Measurements from ENCODE around the gene RTF2. TPM values are rescaled to one million over a fixed set of nuclear protein-coding genes. Genes with fewer than 3 reads are reported as not detected.
"Not testable (repeated sequence)": the region's sequence is repeated elsewhere in the genome, so short reads cannot be mapped to it uniquely, and the experiment has no call there.

Gene RTF2
- total and polyA plus RNA-seq, 4 experiments from 2014 or later, result 66.0 to 129 (median 94.9) TPM

DNA sequence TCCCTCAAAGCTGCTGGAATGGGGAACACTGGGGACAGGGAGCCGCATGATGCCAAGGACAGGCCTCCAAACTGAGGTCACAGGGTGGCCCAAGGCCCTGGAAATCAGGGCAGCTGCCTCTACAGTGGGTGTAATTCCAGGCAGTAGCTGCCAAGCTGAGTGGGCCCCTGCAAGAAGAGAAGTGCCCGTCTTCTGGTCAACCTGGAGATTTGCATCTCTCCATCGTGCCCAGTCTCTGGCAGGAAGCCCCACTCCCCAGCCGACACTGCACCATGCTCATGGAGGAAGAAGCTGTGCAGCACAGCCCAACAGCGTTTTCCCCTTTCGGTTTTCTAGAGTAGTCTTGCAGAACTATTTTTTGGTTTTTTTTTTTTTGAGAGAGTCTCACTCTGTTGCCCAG is 53.9 kb downstream of the RTF2 start:
- peaks cover 3 to 51% (median 27%) of the 10 kb centered on the region in 8 donors for H3K9me3 Mint-ChIP-seq

DNA sequence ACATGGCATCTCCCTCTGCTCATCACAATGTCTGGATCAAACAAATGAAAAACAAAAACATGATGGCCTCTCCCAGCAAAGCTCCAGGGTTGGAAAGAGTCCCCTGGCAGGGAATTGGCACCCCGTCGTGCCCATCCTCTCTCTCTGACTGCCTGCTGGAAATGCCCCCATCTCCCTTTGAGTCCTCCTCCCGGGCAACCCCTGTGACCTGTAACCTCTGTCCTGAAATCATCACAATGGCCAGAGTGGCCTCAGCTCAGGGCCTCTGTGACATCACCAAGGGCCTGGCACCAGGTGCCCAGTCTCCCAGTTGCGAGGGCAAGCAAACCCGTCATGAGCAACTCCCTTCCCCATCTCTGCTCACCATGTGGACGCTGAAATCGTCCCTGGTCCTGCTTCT is 56.0 kb downstream of the RTF2 start, which contains the start of gene FAM209A:
Gene FAM209A, plus strand, starts transcription at position 301 of the 400 bp plus-strand sequence. Its CDS starts 65 bp downstream, at position 366.
- DNase-seq; H3K4me3 ChIP-seq (ENCODE audit: low read length in 2 of 2); intact Hi-C loops (cut with micrococcal nuclease); CTCF ChIA-PET (ENCODE audit: partially characterized antibody); H3K27me3 Mint-ChIP-seq; H3K27ac ChIP-seq (ENCODE audit: low read depth, low read length); H3K27me3 ChIP-seq (ENCODE audit: insufficient read depth, low read length); H3K36me3 ChIP-seq (ENCODE audit: insufficient read depth, low read length): not testable (repeated sequence)
- Mint-ChIP-seq H3K4me1 (peaks cover 3 to 23% (median 13%) of the 10 kb centered on the region in 4 donors), H3K36me3 (peaks cover 23 to 28% of the 10 kb centered on the region in 2 donors), H3K4me3 (peak within 1 kb of the TSS in 1 of 8 donors; percentile 42), H3K9me3 (peaks cover 0 to 36% (median 19%) of the 10 kb centered on the region in 8 donors), H3K27ac (peak within 1 kb of the TSS in 1 of 7 donors; percentile 3)
- H3K9me3 ChIP-seq (ENCODE audit: control insufficient read depth in 1 of 2, low read length in 2 of 2), result peaks cover 0 to 14% of the 10 kb centered on the region in 2 donors
- POLR2A ChIA-PET (ENCODE audit: partially characterized antibody), result interaction anchor here (1.2 kb wide), 1 partner anchor 8 kb away, joined by 3 read pairs; no protein-coding TSS in a partner anchor
- H3K4me1 ChIP-seq (ENCODE audit: insufficient read depth, low read length), result peaks cover 19% of the 10 kb centered on the region

More for the DNA sequence above, 53.9 kb downstream of the RTF2 start:
- Mint-ChIP-seq H3K4me1 (peaks cover 3 to 23% (median 13%) of the 10 kb centered on the region in 4 donors), H3K36me3 (peaks cover 42 to 50% of the 10 kb centered on the region in 2 donors), H3K27me3 (no peaks in the 10 kb centered on the region), H3K4me3 (peak overlapping the region in 1 of 8 donors; percentile 38), H3K27ac (peak overlapping the region in 3 of 7 donors; percentile 23 to 85 (median 31))
- DNase-seq, result no peak
- H3K4me1 ChIP-seq (ENCODE audit: insufficient read depth, low read length), result peaks cover 19% of the 10 kb centered on the region
- no peaks in the 10 kb centered on the region for H3K27me3 ChIP-seq (ENCODE audit: insufficient read depth, low read length)
- H3K4me3 ChIP-seq (ENCODE audit: low read length in 2 of 2), result no peak overlapping the region
- CTCF ChIA-PET (ENCODE audit: partially characterized antibody), result no interaction called here
- H3K36me3 ChIP-seq (ENCODE audit: insufficient read depth, low read length), result peaks cover 28% of the 10 kb centered on the region
- intact Hi-C loops (cut with micrococcal nuclease), result no loop called here
- peaks cover 0 to 14% of the 10 kb centered on the region in 2 donors for H3K9me3 ChIP-seq (ENCODE audit: control insufficient read depth in 1 of 2, low read length in 2 of 2)
- POLR2A ChIA-PET (ENCODE audit: partially characterized antibody), result interaction anchor here (1.3 kb wide), 1 partner anchor 130 kb away, joined by 5 read pairs; the partner anchor contains the start of genes AURKA and CSTF1
- no peak overlapping the region for H3K27ac ChIP-seq (ENCODE audit: low read depth, low read length)

DNA sequence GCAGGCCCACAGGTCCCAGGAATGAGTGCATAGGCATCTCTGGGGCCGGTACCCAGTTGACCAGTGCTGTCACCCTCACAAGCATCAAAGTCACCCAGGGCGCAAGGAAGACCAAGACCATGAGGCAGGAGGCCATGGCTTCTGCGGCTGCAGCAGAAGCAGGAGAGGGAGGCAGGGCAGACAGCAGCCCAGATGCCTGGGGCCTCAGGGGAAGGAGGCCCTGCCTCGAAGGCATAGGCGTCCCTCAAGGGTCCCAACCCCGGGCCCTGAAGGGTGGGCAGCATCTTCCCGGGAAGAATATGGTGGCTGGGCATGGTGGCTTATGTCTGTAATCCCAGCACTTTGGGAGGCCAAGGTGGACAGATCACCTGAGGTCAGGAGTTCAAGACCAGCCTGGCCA is 59.1 kb downstream of the RTF2 start:
- Histone ChIP-seq H3K36me3 (ENCODE audit: insufficient read depth, low read length) (no peaks in the 10 kb centered on the region), H3K27me3 (ENCODE audit: insufficient read depth, low read length) (no peaks in the 10 kb centered on the region), H3K4me3 (ENCODE audit: low read length in 2 of 2) (no peak overlapping the region), H3K9me3 (ENCODE audit: control insufficient read depth in 1 of 2, low read length in 2 of 2) (no peaks in the 10 kb centered on the region), H3K27ac (ENCODE audit: low read depth, low read length) (no peak overlapping the region), H3K4me1 (ENCODE audit: insufficient read depth, low read length) (peaks cover 14% of the 10 kb centered on the region)
- Mint-ChIP-seq H3K36me3 (peaks cover 3 to 4% of the 10 kb centered on the region in 2 donors), H3K27me3 (no peaks in the 10 kb centered on the region), H3K4me3 (no peak overlapping the region), H3K9me3 (peaks cover 0 to 9% (median 0%) of the 10 kb centered on the region in 8 donors), H3K4me1 (peaks cover 3 to 13% (median 9%) of the 10 kb centered on the region in 4 donors), H3K27ac (no peak overlapping the region)
- ChIA-PET CTCF (ENCODE audit: partially characterized antibody) (no interaction called here), POLR2A (ENCODE audit: partially characterized antibody) (no interaction called here)
- no peak for DNase-seq
- intact Hi-C loops (cut with micrococcal nuclease), result no loop called here

DNA sequence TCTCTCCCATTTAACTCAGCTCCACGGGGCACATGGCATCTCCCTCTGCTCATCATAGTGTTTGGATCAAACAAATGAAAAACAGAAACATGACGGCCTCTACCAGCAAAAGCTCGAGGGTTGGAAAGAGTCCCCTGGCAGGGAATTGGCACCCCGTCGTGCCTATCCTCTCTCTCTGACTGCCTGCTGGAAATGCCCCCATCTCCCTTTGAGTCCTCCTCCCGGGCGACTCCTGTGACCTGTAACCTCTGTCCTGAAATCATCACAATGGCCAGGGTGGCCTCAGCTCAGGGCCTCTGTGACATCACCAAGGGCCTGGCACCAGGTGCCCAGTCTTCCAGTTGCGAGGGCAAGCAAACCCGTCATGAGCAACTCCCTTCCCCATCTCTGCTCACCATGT is 64.5 kb downstream of the RTF2 start, which contains the start of gene FAM209B:
Gene FAM209B, plus strand, starts transcription at position 301 of the 400 bp plus-strand sequence. Its CDS starts 96 bp downstream, at position 397.
- CTCF ChIA-PET (ENCODE audit: partially characterized antibody), result interaction anchor here (0.9 kb wide), 1 partner anchor 17 kb away, joined by 3 read pairs; no protein-coding TSS in a partner anchor
- H3K4me1 ChIP-seq (ENCODE audit: insufficient read depth, low read length); H3K9me3 ChIP-seq (ENCODE audit: control insufficient read depth in 1 of 2, low read length in 2 of 2); DNase-seq; POLR2A ChIA-PET (ENCODE audit: partially characterized antibody); H3K27ac ChIP-seq (ENCODE audit: low read depth, low read length); intact Hi-C loops (cut with micrococcal nuclease); H3K4me3 ChIP-seq (ENCODE audit: low read length in 2 of 2); H3K4me3 Mint-ChIP-seq; H3K36me3 ChIP-seq (ENCODE audit: insufficient read depth, low read length); H3K27ac Mint-ChIP-seq; H3K27me3 Mint-ChIP-seq; H3K27me3 ChIP-seq (ENCODE audit: insufficient read depth, low read length); H3K9me3 Mint-ChIP-seq; H3K4me1 Mint-ChIP-seq: not testable (repeated sequence)
- H3K36me3 Mint-ChIP-seq, result peaks cover 0 to 13% of the 10 kb centered on the region in 2 donors

DNA sequence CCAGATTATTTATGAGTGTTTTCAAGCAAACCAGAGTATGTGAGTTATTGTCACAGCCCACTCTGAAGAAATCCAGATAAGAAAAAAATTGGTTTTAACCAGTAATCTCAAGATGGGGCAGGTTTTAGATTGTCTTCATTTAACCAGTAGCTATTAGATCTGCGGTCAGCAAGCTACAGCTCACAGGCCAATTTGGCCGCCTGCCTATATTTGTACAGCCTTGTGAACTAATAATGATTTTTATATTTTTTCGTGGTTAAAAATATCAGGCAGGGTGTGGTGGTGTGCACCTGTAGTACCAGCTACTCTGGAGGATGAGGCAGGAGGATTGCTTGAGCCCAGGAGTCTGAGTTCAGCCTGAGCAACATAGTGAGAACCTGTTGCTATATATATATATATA is 69.6 kb downstream of the RTF2 start:
- intact Hi-C loops (cut with micrococcal nuclease), result no loop called here
- POLR2A ChIA-PET (ENCODE audit: partially characterized antibody), result no interaction called here
- H3K27me3 Mint-ChIP-seq, result no peaks in the 10 kb centered on the region
- Histone ChIP-seq H3K27ac (ENCODE audit: low read depth, low read length) (no peak overlapping the region), H3K36me3 (ENCODE audit: insufficient read depth, low read length) (no peaks in the 10 kb centered on the region), H3K9me3 (ENCODE audit: control insufficient read depth in 1 of 2, low read length in 2 of 2) (no peaks in the 10 kb centered on the region), H3K27me3 (ENCODE audit: insufficient read depth, low read length) (no peaks in the 10 kb centered on the region), H3K4me3 (ENCODE audit: low read length in 2 of 2) (no peak overlapping the region), H3K4me1 (ENCODE audit: insufficient read depth, low read length) (no peaks in the 10 kb centered on the region)
- H3K36me3 Mint-ChIP-seq, result peaks cover 0 to 10% of the 10 kb centered on the region in 2 donors
- peaks cover 0 to 3% (median 0%) of the 10 kb centered on the region in 4 donors for H3K4me1 Mint-ChIP-seq
- H3K4me3 Mint-ChIP-seq, result no peak overlapping the region
- CTCF ChIA-PET (ENCODE audit: partially characterized antibody), result no interaction called here
- peak overlapping the region in 1 of 7 donors; percentile 61 for H3K27ac Mint-ChIP-seq
- DNase-seq, result no peak
- no peaks in the 10 kb centered on the region for H3K9me3 Mint-ChIP-seq

DNA sequence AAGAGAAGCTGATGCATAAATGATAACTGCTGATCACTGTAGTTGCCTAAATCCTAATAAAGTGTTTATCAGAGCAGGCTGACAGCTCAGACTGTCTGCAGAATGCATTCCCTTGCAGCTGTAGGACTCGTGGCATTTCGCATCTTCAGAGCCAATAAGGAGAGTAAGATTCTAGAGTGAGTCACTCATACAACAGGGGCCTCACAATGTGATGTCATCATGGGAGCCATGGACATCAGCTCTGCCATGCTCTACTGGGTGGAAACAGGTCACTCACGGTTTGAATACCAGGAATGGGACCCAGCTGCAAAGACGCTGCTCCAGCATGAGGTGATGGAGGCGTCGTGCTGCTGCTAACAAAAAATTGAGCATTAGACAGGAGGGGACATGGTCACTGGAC is 72.0 kb downstream of the RTF2 start:
- H3K4me3 Mint-ChIP-seq, result no peak overlapping the region

DNA sequence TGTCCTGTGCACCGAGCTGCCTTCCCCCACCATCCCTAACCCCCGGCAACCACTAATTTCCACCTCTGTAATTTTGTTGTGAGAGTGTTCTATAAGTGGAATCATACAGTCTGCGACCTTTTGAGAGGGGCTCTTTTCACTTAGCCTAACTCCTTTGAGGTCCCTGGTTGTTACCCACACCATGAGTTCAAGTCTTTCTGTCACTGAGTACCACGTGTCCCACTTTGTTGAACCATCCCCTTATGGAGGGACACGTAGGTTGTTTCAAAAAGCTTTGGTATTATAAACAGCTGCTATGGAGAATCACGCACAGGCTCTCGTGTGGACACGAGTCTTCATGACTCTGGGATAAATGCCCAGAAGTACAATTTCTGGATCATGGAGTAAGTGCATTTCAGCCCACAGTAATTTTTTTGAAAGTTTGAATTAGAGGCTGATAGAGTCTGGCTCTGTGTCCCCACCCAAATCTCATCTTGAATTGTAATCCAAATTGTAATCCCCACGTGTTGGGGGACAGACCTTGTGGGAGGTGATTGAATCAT is 74.1 kb downstream of the RTF2 start:
- no peak overlapping the region for H3K4me3 Mint-ChIP-seq
- ChIA-PET POLR2A (ENCODE audit: partially characterized antibody) (no interaction called here), CTCF (ENCODE audit: partially characterized antibody) (no interaction called here)
- Histone ChIP-seq H3K4me3 (ENCODE audit: low read length in 2 of 2) (no peak overlapping the region), H3K4me1 (ENCODE audit: insufficient read depth, low read length) (no peaks in the 10 kb centered on the region), H3K36me3 (ENCODE audit: insufficient read depth, low read length) (no peaks in the 10 kb centered on the region), H3K27ac (ENCODE audit: low read depth, low read length) (no peak overlapping the region), H3K9me3 (ENCODE audit: control insufficient read depth in 1 of 2, low read length in 2 of 2) (no peaks in the 10 kb centered on the region), H3K27me3 (ENCODE audit: insufficient read depth, low read length) (no peaks in the 10 kb centered on the region)
- H3K27me3 Mint-ChIP-seq, result no peaks in the 10 kb centered on the region
- intact Hi-C loops (cut with micrococcal nuclease), result no loop called here
- no peaks in the 10 kb centered on the region for H3K9me3 Mint-ChIP-seq
- H3K4me1 Mint-ChIP-seq, result peaks cover 0 to 3% (median 0%) of the 10 kb centered on the region in 4 donors
- H3K36me3 Mint-ChIP-seq, result no peaks in the 10 kb centered on the region
- DNase-seq, result no peak
- H3K27ac Mint-ChIP-seq, result no peak overlapping the region

More for the DNA sequence above, 72.0 kb downstream of the RTF2 start:
- Mint-ChIP-seq H3K36me3 (peaks cover 0 to 9% of the 10 kb centered on the region in 2 donors), H3K27me3 (no peaks in the 10 kb centered on the region), H3K27ac (no peak overlapping the region), H3K9me3 (no peaks in the 10 kb centered on the region), H3K4me1 (peaks cover 0 to 3% (median 0%) of the 10 kb centered on the region in 4 donors)
- no peak for DNase-seq
- ChIA-PET POLR2A (ENCODE audit: partially characterized antibody) (no interaction called here), CTCF (ENCODE audit: partially characterized antibody) (interaction anchor here (1.3 kb wide), 1 partner anchor 10 kb away, joined by 6 read pairs; no protein-coding TSS in a partner anchor)
- H3K4me3 ChIP-seq (ENCODE audit: low read length in 2 of 2), result no peak overlapping the region
- H3K9me3 ChIP-seq (ENCODE audit: control insufficient read depth in 1 of 2, low read length in 2 of 2), result no peaks in the 10 kb centered on the region
- no peaks in the 10 kb centered on the region for H3K4me1 ChIP-seq (ENCODE audit: insufficient read depth, low read length)
- H3K36me3 ChIP-seq (ENCODE audit: insufficient read depth, low read length), result no peaks in the 10 kb centered on the region
- H3K27ac ChIP-seq (ENCODE audit: low read depth, low read length), result no peak overlapping the region
- no peaks in the 10 kb centered on the region for H3K27me3 ChIP-seq (ENCODE audit: insufficient read depth, low read length)
- intact Hi-C loops (cut with micrococcal nuclease), result no loop called here

Measured in CD4-positive, alpha-beta memory T cell (primary cell).